ENCODE results near the gene DNAJB9. TPM values are rescaled to one million over a fixed set of nuclear protein-coding genes. Genes with fewer than 3 reads are reported as not detected.
"Not testable (repeated sequence)": the region's sequence is repeated elsewhere in the genome, so short reads cannot be mapped to it uniquely, and the experiment has no call there.

The DNAJB9 gene
- total RNA-seq = 31.3 TPM

- DNase-seq (ENCODE audit: low spot score) = peak; percentile 99
These were observed at the start of gene DNAJB9, which contains the start of gene THAP5 for GRCh38 chr7:108569381-108570145. Gene DNAJB9 (plus strand): TSS chr7:108569874. CDS start chr7:108571727, 1,853 bp downstream. Gene THAP5 (minus strand): TSS chr7:108569706. CDS start chr7:108569569, 137 bp downstream.

DNA sequence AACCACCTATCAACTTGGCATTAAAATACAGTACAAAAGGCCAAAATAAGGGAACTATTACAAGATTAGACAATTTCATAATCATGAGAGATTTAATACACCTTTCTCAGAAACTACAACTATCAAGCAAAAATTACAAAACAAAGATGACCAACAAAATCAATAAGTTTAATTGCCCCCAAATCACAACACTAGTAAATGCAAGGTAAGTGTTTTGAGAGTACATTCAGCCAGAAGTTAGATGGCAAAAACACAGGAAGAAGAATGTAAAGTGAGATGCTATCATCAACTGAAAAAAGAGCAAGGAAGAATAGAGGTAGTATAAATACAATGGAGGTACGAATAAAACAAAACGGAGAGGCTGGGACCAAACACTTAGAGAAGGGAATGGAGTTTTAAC lies 46.9 kb upstream of the DNAJB9 start:
- no peak for DNase-seq (ENCODE audit: low spot score)

- DNase-seq (ENCODE audit: low spot score) = no peak
These were observed 44.2 kb upstream of the DNAJB9 start for GRCh38 chr7:108525327-108525984.

DNA sequence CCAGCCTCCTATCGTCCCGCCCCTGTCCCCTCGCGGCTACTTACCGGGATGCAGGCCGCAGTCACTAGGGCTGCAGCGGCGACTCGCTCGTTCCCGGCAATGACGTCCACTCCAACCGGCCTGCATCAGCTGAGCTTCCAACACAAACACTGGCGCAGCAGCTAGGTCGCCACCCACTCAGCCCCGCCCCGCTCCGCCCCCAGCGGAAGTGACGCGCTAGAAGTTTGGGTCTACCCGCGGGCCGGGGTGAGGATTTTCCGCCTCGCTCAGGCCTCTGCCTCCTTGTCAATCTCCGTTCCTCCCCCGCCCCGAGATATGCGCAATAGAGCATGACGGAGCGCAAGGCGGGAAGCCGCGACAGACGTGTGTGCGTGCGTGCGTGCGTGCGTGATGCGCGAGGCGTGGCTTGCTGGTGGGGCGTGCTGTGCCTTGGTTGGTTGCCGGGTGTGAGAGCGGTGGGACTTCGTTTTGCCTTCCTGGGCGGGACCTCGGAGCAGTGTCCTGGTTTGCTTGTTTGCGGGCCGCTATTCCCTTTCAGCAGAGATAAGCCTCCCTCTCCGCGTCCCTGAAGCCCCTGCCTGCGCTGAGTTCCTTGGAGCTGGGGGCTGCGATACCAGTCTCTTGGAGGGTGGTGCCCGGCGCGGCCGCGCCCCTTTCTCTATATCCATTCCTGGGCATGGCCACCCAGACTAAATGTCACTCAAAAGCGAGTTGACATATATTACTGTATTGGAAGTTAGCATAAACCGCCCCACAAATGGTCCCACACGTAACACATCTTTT lies 43.5 kb upstream of the DNAJB9 start, which contains the start of gene PNPLA8:
Gene PNPLA8 (minus strand): TSS at position 151 of the 783 bp plus-strand sequence. CDS start 10,644 bp downstream, outside the sequence.
- peak; percentile 100 for DNase-seq (ENCODE audit: low spot score)

- no peak for DNase-seq (ENCODE audit: low spot score)
These were observed 43.0 kb upstream of the DNAJB9 start for GRCh38 chr7:108526768-108527017.

GRCh38 chr7:108528183-108528712 lies 41.4 kb upstream of the DNAJB9 start:
- no peak for DNase-seq (ENCODE audit: low spot score)

- DNase-seq (ENCODE audit: low spot score) = no peak
These were observed 40.3 kb upstream of the DNAJB9 start for GRCh38 chr7:108529341-108529740.

- no peak for DNase-seq (ENCODE audit: low spot score)
These were observed 36.0 kb upstream of the DNAJB9 start for GRCh38 chr7:108533712-108534111.

DNA sequence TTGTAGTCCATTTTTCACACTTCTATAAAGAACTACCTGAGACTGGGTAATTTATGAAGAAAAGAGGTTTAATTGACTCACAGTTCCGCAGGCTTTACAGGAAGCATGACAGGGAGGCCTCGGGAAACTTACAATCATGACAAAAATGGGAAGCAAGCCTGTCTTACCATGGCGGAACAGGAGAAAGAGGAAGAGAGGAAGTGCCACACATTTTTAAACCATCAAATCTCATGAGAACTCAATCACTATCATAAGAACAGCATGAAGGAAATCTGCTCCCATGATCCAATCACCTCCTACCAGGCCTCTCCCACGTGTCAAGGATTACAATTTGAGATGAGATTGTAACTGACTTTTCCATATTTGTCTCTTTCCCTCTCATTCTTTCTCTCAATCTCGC lies 34.4 kb upstream of the DNAJB9 start:
- DNase-seq (ENCODE audit: low spot score) = no peak

- DNase-seq (ENCODE audit: low spot score) = no peak
These were observed 33.9 kb upstream of the DNAJB9 start for GRCh38 chr7:108535744-108536143.

DNA sequence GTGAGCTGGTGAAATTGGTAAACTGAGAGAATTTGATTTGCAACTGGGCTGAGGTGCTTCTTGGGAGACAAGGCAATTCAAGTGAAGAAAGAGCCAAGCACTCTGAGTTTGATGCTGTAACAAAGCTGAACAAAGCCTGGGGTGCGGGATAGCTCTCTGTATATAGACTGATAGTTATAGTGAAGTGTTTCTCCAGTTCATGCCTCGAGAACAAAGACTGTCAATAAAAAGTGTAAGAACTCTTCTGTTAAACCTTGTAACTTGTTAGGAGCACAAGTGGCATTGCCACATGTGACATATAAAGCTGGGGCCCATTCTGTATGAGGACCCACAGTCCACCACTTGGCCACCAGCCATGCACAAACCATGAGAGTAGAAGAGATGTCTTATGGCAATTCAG lies 32.4 kb upstream of the DNAJB9 start:
- DNase-seq (ENCODE audit: low spot score) = no peak

- DNase-seq (ENCODE audit: low spot score) = not testable (repeated sequence)
These were observed 31.4 kb upstream of the DNAJB9 start for GRCh38 chr7:108538236-108538635.

DNA sequence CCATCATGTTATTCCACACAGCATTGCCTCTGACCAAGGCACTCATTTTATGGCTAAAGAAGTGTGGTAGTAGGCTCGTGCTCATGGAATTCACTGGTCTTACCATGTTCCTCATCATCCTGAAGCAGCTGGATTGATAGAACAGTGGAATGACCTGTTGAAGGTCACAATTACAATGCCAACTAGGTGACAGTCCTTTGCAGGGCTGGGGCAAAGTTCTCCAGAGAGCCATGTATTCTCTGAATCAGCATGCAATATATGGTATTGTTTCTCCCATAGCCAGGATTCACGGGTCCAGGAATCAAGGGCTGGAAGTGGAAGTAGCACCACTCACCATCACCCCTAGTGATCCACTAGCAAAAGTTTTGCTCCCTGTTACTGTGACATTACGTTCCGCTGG lies 31.0 kb upstream of the DNAJB9 start:
- not testable (repeated sequence) for DNase-seq (ENCODE audit: low spot score)

- DNase-seq (ENCODE audit: low spot score) = no peak
These were observed 28.2 kb upstream of the DNAJB9 start for GRCh38 chr7:108541478-108541877.

DNA sequence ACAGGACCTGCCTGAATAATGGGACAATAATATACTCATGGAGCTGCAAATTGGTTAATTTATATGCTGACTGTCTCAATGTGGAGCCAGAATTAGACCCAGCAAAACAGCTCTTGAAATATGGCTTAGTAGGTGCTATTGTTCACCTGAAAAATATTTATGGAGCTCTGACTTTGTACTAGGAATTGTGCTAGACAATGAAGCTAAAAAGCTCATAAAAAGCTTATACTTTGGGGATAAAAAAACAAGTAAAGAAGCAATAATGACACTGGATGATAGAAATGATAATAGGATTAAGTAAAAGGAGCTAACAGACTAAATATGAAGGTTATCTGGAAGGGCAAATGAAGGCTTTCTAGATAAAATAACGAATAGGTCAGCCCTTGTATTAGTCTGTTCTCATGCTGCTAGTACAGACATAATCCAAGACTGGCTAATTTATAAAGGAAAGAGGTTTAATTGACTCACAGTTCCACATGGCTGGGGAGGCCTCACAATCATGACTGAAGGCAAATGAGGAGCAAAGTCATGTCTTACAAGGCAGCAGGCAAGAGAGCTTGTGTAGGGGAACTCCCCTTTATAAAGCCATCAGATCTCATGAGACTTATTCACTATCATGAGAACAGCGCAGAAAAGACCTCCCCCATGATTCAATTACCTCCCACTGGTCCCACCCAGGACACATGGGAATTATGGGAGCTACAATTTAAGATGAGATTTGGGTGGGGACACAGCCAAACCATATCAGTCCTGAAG lies 21.4 kb upstream of the DNAJB9 start:
- DNase-seq (ENCODE audit: low spot score) = not testable (repeated sequence)

- DNase-seq (ENCODE audit: low spot score) = not testable (repeated sequence)
These were observed 13.0 kb upstream of the DNAJB9 start for GRCh38 chr7:108556665-108557064.

GRCh38 chr7:108557191-108557590 lies 12.5 kb upstream of the DNAJB9 start:
- no peak for DNase-seq (ENCODE audit: low spot score)

GRCh38 chr7:108557617-108558016 lies 12.1 kb upstream of the DNAJB9 start:
- DNase-seq (ENCODE audit: low spot score) = no peak

GRCh38 chr7:108559253-108559652 lies 10.4 kb upstream of the DNAJB9 start:
- no peak for DNase-seq (ENCODE audit: low spot score)

DNA sequence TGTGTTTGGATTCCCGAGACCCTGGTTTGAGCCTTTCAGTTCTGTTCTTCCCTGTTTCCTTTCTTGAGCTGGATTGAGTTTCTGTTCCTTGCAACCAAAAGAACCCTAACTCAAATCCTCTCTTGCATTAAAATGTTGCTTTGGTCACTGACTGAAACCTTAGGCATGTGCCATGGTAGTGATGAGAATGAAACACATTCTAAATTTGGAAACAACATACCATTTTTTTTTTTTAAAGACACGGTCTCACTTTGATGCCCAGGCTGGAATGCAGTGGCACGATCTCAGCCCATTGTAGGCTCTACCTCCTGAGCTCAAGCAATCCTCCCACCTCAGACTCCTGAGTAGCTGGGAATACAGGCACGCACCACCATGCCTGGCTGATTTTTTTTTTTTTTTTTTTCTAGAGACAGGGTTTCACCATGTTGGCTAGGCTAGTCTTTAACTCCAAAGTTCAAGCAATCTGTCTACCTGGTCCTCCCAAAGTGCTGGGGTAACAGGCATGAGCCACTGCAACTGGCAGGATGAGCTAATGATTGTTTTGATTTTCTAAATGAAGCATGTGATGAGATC lies 8.5 kb upstream of the DNAJB9 start:
- DNase-seq (ENCODE audit: low spot score) = no peak

DNA sequence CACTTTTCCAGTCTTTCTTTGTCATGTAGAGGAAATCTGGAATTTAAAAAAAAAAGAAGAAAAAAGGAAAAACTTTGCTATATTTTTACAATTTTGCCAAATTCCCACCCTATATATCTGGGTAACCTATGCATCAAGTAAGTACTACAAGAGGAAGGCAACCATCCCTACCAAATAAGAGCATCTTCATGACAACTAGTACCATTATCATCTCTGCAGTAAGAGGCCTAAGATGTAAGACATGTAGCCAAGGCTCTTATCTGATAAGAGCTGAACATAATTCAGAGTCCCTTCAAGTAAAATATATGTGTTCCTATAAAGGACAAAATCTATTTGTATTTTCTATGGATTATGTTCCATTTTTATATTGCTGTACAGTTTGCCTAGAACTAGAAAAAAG lies 3.7 kb upstream of the DNAJB9 start:
- DNase-seq (ENCODE audit: low spot score) = no peak

All from mucosa of gallbladder (tissue), 1 donor.